GM19455 (cell line): Measurements from ENCODE around the gene SLC29A3.
"Not testable (repeated sequence)": the region's sequence is repeated elsewhere in the genome, so short reads cannot be mapped to it uniquely, and the experiment has no call there.

Source experiments
- ATAC-seq: cut with Tn5 transposase; IDR thresholded peaks from one replicate; pipeline ENCODE4 v1.9.1; 2021; ENCODE audit not compliant: unreplicated experiment

Gene SLC29A3

DNA sequence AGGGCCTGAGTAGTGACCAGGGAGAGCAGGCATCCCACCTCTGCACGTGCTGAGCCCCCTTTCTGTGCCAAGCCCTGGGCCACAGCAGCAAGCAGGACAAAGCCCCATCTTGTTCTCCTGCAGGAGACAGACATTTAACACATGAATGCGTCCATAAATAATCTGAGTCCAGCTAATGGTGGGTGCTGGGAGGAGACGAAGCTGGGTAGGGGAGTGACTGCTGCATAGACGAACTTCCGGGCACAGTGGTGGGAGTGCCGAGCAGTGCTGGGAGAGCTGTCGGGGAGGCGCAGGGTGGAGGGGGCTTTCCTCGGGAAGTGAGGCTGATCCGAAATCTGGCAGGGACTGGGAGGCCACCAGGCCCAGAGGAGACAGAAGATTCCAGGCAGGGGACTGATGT lies 35.2 kb upstream of the SLC29A3 start:
- ATAC-seq = no peak

DNA sequence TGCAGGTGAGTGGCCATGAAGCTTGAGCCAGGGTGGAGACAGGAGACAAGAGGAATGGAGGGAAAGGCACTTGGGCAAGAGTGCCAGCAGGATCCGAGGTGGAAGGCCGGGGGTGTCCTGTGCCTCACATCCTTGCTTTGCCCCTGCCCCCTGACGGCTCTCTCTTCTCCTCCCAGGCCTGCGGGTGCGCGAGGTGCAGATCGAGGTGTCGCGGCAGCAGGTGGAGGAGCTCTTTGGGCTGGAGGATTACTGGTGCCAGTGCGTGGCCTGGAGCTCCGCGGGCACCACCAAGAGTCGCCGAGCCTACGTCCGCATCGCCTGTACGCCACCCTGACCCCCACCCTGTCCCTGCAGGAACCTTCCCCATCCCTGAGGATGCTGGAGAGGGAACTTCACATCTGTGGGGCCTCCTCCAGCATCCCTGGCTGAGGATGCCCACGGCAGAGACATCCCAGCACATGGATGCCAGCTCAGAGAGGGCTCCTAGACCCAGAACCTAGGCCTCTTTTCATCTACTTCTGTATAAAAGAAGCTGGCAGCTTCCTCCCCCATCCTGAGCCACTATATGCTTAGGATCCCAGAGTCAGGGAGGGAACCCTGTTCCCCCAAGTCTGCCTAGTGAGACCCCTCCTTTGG lies 34.4 kb upstream of the SLC29A3 start:
- ATAC-seq = no peak

DNA sequence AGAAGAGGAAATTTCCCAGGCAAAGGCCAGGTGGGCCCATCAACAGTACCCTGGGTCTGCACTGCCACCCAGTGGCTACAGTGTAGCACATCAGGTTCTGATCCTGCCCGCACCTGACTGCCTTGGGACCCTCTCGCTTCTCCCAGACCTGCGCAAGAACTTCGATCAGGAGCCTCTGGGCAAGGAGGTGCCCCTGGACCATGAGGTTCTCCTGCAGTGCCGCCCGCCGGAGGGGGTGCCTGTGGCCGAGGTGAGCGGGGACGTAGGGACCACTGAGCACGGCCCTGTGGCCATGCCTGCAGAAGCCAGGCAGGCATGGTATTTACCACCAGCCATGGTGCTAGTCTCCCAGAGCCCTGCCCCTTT lies 33.9 kb upstream of the SLC29A3 start:
- no peak for ATAC-seq

- ATAC-seq = no peak
Observed at GRCh38 chr10:71285986-71286385, 33.1 kb upstream of the SLC29A3 start.

GRCh38 chr10:71286521-71287294 lies 32.4 kb upstream of the SLC29A3 start:
- no peak for ATAC-seq

DNA sequence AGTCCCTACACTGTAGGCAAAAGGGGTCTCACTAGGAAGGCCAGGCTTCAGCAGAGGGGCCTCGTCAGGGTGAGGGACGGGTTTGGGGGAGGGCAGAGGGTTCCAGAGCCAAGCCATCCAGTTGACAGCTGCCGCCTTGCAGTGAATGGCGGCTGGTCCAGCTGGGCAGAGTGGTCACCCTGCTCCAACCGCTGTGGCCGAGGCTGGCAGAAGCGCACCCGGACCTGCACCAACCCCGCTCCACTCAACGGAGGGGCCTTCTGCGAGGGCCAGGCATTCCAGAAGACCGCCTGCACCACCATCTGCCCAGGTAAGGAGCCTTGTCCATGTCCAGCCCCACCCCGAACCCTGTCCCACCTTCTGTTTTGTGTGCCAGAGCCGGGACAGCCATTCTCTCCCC lies 31.6 kb upstream of the SLC29A3 start:
- no peak for ATAC-seq

DNA sequence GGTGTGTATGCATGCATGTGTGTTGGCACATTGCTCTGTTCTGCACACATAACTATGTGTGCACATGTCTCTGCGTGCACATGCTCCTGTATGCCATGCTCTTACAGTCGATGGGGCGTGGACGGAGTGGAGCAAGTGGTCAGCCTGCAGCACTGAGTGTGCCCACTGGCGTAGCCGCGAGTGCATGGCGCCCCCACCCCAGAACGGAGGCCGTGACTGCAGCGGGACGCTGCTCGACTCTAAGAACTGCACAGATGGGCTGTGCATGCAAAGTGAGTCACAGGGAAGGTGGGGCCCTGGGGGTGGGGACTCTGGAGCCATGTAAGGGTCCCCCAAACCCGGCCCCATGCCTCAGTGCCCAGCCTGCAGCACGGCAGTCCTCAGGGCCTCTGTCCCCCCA lies 30.6 kb upstream of the SLC29A3 start:
- ATAC-seq = no peak

DNA sequence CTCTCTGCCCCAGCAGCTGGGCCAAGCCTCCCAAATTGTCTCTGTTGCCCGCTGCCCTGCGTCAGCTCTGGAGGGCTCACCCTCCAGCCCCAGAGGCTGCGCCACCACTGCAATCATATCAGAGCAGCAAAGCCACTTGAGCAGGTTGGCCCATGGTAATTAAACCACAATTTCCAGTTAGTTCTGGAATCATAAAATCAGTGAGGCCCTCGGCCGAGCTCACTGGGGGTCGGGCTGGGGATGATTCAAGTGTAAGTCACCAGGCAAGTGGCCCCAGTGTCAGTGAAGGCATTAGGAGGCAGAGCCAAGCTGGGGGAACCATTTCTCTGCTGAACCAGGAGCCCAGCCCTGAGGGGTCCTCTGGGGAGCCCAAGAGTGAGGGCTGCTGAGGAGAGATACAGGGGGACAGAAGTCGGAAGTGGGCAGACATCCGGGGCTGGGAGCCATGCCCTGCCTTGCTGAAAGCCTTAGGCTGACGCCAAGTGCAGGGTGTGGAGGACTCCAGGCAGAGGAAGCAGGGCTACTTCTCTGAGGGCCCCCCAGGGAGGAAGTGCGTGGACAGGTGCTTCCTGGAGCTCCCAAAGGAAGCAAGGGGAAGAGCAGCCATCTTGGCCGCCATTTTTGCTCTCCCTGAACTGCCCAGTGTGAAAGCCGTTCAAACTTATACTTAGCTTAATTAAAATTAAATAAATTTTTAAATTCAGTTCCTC lies 29.5 kb upstream of the SLC29A3 start:
- ATAC-seq = no peak

GRCh38 chr10:71290331-71290730 lies 28.7 kb upstream of the SLC29A3 start:
- no peak for ATAC-seq

DNA sequence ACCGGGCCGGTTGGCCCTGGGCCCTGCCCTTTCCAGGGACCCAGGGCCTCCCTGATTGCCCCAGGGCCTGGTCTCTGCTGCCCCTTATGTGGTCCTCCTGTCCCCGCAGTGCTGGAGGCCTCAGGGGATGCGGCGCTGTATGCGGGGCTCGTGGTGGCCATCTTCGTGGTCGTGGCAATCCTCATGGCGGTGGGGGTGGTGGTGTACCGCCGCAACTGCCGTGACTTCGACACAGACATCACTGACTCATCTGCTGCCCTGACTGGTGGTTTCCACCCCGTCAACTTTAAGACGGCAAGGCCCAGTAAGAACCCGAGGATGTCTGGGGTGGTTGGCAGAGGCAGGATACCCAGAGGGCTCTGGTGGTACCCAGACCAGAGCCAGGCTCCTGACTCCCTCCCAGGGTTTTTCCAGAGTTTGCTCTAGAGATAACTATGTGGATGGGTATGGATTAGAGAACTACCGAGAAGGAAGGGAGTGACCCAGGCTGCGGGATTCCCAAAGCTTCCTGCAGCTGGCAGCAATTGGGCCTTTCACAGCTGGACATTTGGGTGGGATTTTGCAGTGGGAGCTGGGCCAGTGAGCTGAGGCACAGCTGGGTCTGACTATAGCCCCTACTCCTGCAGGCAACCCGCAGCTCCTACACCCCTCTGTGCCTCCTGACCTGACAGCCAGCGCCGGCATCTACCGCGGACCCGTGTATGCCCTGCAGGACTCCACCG lies 28.1 kb upstream of the SLC29A3 start:
- no peak for ATAC-seq

DNA sequence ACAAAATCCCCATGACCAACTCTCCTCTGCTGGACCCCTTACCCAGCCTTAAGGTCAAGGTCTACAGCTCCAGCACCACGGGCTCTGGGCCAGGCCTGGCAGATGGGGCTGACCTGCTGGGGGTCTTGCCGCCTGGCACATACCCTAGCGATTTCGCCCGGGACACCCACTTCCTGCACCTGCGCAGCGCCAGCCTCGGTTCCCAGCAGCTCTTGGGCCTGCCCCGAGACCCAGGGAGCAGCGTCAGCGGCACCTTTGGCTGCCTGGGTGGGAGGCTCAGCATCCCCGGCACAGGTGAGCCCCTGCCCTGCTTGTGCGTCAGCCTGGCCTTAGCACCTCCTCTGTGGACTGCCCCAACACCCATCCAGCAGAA lies 27.5 kb upstream of the SLC29A3 start:
- ATAC-seq = no peak

DNA sequence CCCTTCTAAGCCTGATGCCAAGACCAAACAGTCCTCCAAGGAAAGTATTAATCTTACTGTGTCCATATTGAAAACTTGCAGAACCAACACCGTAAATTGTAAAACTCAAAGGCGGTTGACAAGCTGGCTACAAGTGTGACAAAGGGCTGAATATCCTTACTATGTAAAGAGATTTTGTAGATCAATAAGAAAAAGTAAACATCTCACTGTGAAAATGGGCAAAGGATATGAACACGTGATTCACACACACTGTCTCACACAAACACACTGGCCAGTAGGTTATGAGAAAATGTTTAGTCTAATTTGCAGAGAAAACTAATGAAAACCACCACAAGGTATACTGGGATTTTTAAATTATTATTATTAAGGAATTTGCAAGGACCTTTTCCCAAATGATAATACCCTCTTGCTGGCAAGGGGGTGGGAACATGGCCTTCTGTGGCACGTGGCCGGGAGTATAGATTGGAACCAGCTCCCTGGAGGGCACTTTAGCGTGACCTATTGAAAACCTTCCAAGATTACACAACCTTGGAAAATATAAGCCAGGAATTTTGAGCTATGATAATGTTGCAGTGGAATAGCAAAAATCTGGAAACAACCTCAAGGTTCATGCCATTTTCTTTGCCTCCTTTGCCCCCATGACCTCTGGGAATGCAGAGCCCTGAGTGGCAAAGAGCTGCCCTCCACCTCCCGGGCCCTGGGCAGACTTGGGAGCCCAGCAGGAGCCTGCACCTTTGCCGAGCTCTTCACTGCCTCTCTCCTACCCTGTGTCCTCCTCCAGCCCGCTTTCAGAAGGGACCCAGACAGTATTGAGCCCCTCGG lies 26.2 kb upstream of the SLC29A3 start:
- ATAC-seq = no peak

DNA sequence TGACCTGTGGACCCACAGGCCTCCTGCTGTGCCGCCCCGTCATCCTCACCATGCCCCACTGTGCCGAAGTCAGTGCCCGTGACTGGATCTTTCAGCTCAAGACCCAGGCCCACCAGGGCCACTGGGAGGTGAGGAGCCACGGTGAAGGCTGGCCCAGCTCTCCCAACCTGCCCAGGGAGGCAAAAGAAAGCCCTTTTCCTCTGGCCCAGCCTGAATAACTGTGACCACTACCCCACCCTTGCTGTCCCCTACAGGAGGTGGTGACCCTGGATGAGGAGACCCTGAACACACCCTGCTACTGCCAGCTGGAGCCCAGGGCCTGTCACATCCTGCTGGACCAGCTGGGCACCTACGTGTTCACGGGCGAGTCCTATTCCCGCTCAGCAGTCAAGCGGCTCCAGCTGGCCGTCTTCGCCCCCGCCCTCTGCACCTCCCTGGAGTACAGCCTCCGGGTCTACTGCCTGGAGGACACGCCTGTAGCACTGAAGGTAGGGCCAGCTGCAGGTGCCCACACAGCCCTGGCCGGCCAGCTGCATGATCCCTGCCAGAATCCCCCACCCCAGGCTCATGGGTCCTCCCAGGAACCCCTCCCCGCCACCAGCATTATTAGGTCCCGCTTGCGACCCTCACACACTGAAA lies 25.5 kb upstream of the SLC29A3 start:
- no peak for ATAC-seq

DNA sequence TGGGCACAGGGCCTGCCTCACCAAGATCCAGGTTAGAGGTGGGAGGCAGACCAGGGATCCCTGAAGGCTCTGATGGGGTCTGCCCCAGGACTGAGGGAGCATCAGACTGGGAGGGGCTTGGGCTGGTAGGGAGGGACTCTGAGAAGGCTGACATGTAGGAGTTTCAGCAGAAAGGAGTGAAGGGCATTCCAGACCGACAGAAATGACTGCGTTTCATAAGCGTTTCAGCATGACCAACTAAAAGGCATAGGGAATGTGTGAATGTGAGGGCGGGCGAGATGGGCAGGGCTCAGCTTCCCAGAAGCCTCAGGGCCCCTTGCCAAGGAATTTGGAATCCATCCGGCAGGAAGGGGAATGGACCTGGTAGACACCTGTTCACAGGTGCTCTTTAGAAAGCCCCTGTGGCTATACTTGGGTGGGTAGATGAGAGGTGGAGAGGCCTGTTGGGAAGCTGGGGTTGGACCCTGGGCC lies 24.9 kb upstream of the SLC29A3 start:
- no peak for ATAC-seq

GRCh38 chr10:71294856-71295255 lies 24.2 kb upstream of the SLC29A3 start:
- no peak for ATAC-seq

DNA sequence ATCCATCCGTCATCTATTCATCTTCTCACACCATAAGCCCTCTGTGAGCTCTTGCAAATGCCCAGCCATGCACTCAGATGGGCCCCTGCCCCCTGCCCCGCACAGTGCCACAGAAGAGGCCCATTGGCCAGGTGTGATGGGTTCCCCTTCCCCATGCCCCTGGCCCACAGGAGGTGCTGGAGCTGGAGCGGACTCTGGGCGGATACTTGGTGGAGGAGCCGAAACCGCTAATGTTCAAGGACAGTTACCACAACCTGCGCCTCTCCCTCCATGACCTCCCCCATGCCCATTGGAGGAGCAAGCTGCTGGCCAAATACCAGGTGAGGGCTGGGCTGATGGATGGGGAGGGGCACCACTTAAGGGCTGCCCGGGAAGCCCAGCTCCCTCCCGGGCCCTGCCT lies 23.4 kb upstream of the SLC29A3 start:
- no peak for ATAC-seq

DNA sequence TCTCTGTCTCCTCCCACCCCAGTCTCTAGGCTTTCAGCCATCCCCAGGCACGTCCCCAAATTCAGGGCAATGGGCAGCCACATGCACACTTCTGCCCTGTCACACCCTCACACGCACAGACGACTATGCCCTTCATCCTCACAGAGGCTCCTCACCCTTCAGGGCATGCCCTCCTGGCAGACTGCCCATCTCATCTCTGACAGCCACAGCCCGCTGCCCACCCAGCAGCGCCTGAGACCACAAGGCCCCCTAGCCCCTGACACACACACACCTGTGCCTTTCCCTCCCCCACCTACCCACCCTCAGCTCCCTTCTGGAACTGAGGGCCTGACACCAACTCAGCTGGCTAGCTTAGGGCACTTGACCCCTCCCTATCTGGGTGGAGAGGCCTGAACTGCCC lies 23.0 kb upstream of the SLC29A3 start:
- no peak for ATAC-seq

DNA sequence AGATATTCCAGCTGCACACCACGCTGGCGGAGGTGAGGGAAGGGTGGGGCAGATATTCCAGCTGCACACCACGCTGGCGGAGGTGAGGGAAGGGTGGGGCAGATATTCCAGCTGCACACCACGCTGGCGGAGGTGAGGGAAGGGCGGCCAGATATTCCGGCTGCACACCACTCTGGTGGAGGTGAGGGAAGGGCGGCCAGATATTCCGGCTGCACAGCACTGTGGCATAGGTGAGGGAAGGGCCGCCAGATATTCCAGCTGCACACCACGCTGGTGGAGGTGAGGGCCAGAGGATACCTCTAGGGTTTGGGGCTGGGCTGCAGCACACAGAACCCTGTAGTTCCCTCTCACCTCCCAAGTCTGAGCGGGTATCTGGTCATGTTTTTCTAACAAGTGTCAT lies 22.2 kb upstream of the SLC29A3 start:
- not testable (repeated sequence) for ATAC-seq

GRCh38 chr10:71297343-71297742 lies 21.7 kb upstream of the SLC29A3 start:
- ATAC-seq = no peak

- no peak for ATAC-seq
Observed at GRCh38 chr10:71299071-71299785, 19.8 kb upstream of the SLC29A3 start.
